Ovary (tissue), 3 donors: Measurements from ENCODE around the gene ARHGEF6.

Experiments used
- EP300 ChIP-seq: sonication (generic); formaldehyde crosslinking; IDR thresholded peaks from one replicate; pipeline ENCODE4 v1.6.1; 2017; ENCODE audit warnings: antibody characterized with exemption
- POLR2A ChIP-seq: fragments of 450-650 bp; IDR thresholded peaks from one replicate; pipeline ENCODE4 v1.6.1; 2017; ENCODE audit warnings: antibody characterized with exemption, mild to moderate bottlenecking, moderate library complexity
- TF ChIP-seq, protein P1 (sequence below), 3 donors: fragments of 450-650 bp in 2 of 3; fragments of 200-600 bp in 1 of 3; IDR thresholded peaks; one replicate each; pipeline versions ENCODE4 v1.5.1 to v1.8.0; 2016 to 2022; ENCODE audit warnings: antibody characterized with exemption in 3 of 3, mild to moderate bottlenecking in 1 of 3
- donor health status: DM: no; HTN: no; CAD: no.

DNA sequence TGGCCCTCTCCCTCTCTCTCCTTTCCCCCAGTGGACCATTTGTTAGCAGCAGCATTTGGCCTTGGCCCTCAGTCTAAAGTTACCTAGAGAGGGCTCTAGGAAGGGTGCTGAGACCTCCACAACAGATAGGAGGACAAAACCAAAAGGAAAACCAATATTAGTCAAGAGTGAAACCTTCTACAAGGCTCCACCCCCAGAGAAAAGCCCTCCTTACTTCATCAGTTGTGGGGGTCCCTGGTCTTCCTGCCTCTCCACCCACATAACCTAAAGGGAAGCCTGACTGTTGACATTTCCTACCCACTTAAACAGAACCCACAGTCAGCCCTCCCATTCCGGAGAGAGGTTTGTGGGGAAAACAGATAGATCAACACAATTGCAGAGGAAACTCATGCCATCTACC lies 137.5 kb downstream of the ARHGEF6 start:
- TF ChIP-seq, protein P1, sequence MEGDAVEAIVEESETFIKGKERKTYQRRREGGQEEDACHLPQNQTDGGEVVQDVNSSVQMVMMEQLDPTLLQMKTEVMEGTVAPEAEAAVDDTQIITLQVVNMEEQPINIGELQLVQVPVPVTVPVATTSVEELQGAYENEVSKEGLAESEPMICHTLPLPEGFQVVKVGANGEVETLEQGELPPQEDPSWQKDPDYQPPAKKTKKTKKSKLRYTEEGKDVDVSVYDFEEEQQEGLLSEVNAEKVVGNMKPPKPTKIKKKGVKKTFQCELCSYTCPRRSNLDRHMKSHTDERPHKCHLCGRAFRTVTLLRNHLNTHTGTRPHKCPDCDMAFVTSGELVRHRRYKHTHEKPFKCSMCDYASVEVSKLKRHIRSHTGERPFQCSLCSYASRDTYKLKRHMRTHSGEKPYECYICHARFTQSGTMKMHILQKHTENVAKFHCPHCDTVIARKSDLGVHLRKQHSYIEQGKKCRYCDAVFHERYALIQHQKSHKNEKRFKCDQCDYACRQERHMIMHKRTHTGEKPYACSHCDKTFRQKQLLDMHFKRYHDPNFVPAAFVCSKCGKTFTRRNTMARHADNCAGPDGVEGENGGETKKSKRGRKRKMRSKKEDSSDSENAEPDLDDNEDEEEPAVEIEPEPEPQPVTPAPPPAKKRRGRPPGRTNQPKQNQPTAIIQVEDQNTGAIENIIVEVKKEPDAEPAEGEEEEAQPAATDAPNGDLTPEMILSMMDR (IDR thresholded peaks at IDR 0.05) = no peak
- TF ChIP-seq EP300 = no peak
- no peak for TF ChIP-seq POLR2A
